ENCODE measurements around the gene PTGFRN. TPM values are rescaled to one million over a fixed set of nuclear protein-coding genes. Genes with fewer than 3 reads are reported as not detected.

The PTGFRN gene
- total RNA-seq, 1 experiment from 2014 or later: 60.6 TPM

- Histone ChIP-seq H3K9me3 (ENCODE audit: control insufficient read depth in 1 of 2, insufficient read depth in 1 of 2, low read depth in 1 of 2, low read length in 2 of 2) (no peaks in the 10 kb centered on the region), H3K27me3 (ENCODE audit: insufficient read depth, low read length) (no peaks in the 10 kb centered on the region), H3K4me1 (ENCODE audit: control insufficient read depth in 1 of 2, insufficient read depth in 2 of 2, low read length in 2 of 2) (no peaks in the 10 kb centered on the region), H3K4me3 (replicated peaks in 1 of 2; ENCODE audit: low read depth in 1 of 2, low read length in 2 of 2) (no peak overlapping the region), H3K36me3 (ENCODE audit: control insufficient read depth in 1 of 2, insufficient read depth in 2 of 2, low read length in 2 of 2) (0 out of 4 replicates have a peak, but pooled peaks cover 0 to 2% of the 10 kb centered on the region in 2 experiments), H3K79me2 (ENCODE audit: insufficient read depth, low read length) (no peaks in the 10 kb centered on the region), H3K27ac (ENCODE audit: low read depth, low read length) (no peak overlapping the region), H3K9ac (ENCODE audit: low read length) (no peak overlapping the region), H3K4me2 (ENCODE audit: low read length) (no peak overlapping the region), H3K9me2 (ENCODE audit: insufficient read depth) (no peaks in the 10 kb centered on the region), H2AFZ (ENCODE audit: low read depth, low read length, poor library complexity, severe bottlenecking) (no peak overlapping the region), H4K20me1 (ENCODE audit: insufficient read depth) (no peaks in the 10 kb centered on the region)
- BruUV-seq (replicated peaks): no TSS peak
- CTCF ChIA-PET: no interaction called here
- RAD21 ChIA-PET (ENCODE audit: low non-redundant PET in 1 of 2, low total read pairs in 2 of 2, uncharacterized antibody in 2 of 2, unreplicated experiment in 2 of 2): no interaction called here
- TF ChIP-seq EZH2 (IDR thresholded peaks at IDR 0.05) (no peak), ZNF274 (IDR thresholded peaks at IDR 0.05; ENCODE audit: low read depth, low read length) (no peak), SP1 (IDR thresholded peaks at IDR 0.05; ENCODE audit: low read depth) (no peak), ZFX (IDR thresholded peaks at IDR 0.05) (no peak), SIN3A (IDR thresholded peaks at IDR 0.05; ENCODE audit: low read depth) (no peak), CTCF (IDR thresholded peaks at IDR 0.05 in 2 of 3, conservative IDR thresholded peaks at IDR 0.05 in 1 of 3; ENCODE audit: borderline replicate concordance in 1 of 3, insufficient read depth in 1 of 3, low read depth in 2 of 3, low read length in 2 of 3) (no peak), JUND (IDR thresholded peaks at IDR 0.05) (no peak), EZH2phosphoT487 (IDR thresholded peaks at IDR 0.05; ENCODE audit: borderline replicate concordance) (no peak), ATF3 (IDR thresholded peaks at IDR 0.05) (no peak), POLR2A (IDR thresholded peaks at IDR 0.05; ENCODE audit: borderline replicate concordance, extremely low read depth, insufficient read depth, insufficient read length) (no peak), ELF1 (IDR thresholded peaks at IDR 0.05; ENCODE audit: borderline replicate concordance, low read depth) (no peak), ZBTB33 (IDR thresholded peaks at IDR 0.05; ENCODE audit: extremely low read depth, insufficient replicate concordance, low read length) (no peak), FOSL1 (IDR thresholded peaks at IDR 0.05; ENCODE audit: low read depth) (no peak), TCF7L2 (IDR thresholded peaks at IDR 0.05; ENCODE audit: borderline replicate concordance, extremely low read depth, insufficient read depth, insufficient read length) (no peak), EGR1 (IDR thresholded peaks at IDR 0.05; ENCODE audit: low read depth) (no peak), CBX3 (IDR thresholded peaks at IDR 0.05; ENCODE audit: low read depth) (no peak), RAD21 (IDR thresholded peaks at IDR 0.05; ENCODE audit: low read depth) (no peak), YY1 (IDR thresholded peaks at IDR 0.05; ENCODE audit: extremely low read depth, insufficient replicate concordance, low read depth, low read length) (no peak)
- intact Hi-C loops (cut with micrococcal nuclease): no loop called here
- no peak for DNase-seq (ENCODE audit: low read depth, low spot score)
- 0 out of 2 replicates have a peak, but pooled peaks have one; percentile 36 for ATAC-seq
- POLR2A ChIA-PET: no interaction called here
Measured at GRCh38 chr1:116982319-116983004, 72.7 kb downstream of the PTGFRN start.

Measured in HCT116 (cell line).